Omental fat pad (tissue), 4 donors: ENCODE measurements around the gene RSPH9. TPM values are rescaled to one million over a fixed set of nuclear protein-coding genes. Genes with fewer than 3 reads are reported as not detected.

Experiments
- ATAC-seq: fragments of 150-250 bp; one replicate; pipeline ENCODE4 v1.9.1; 2016; ENCODE audit warnings: mild to moderate bottlenecking, moderate library complexity; ENCODE audit not compliant: low FRiP score
- DNase-seq: peaks from one replicate; pipeline ENCODE4 v3.0.0-alpha.2; 2019; ENCODE audit warnings: low spot score
- CTCF ChIP-seq, 3 donors: fragments of 450-650 bp; IDR thresholded peaks; one replicate each; pipeline ENCODE4 v1.5.1; 2016 to 2017; ENCODE audit warnings: antibody characterized with exemption in 3 of 3, mild to moderate bottlenecking in 3 of 3, moderate library complexity in 2 of 3
- total RNA-seq, 4 donors: library from RNA; depleted of rRNA; stranded (reverse); fragments of >200 nt; gene quantifications; one replicate each; pipeline ENCODE4 v1.1.0, GENCODE V29; 2016

The RSPH9 gene
- total RNA-seq, 4 donors from 2014 or later: 0.09 to 0.44 TPM; not detected in 2

GRCh38 chr6:43680308-43681200 is 35.7 kb downstream of the RSPH9 start:
- DNase-seq (no peak), ATAC-seq (no peak)
- TF ChIP-seq CTCF (IDR thresholded peaks at IDR 0.05): no peak

- DNase-seq (no peak), ATAC-seq (no peak)
- TF ChIP-seq CTCF (IDR thresholded peaks at IDR 0.05): no peak
These were observed 36.5 kb downstream of the RSPH9 start for GRCh38 chr6:43681303-43681702.

- no peak for TF ChIP-seq CTCF (IDR thresholded peaks at IDR 0.05)
- DNase-seq (no peak), ATAC-seq (no peak)
These were observed 38.0 kb downstream of the RSPH9 start for GRCh38 chr6:43682724-43683429.

GRCh38 chr6:43683708-43684455 is 39.0 kb downstream of the RSPH9 start:
- no peak for TF ChIP-seq CTCF (IDR thresholded peaks at IDR 0.05)
- ATAC-seq (no peak), DNase-seq (no peak)

GRCh38 chr6:43687079-43687436 is 42.2 kb downstream of the RSPH9 start:
- ATAC-seq: no peak
- TF ChIP-seq CTCF (IDR thresholded peaks at IDR 0.05): no peak
- DNase-seq: no peak

- ATAC-seq (peak; percentile 98), DNase-seq (peak; percentile 68)
- no peak for TF ChIP-seq CTCF (IDR thresholded peaks at IDR 0.05)
These were observed 42.9 kb downstream of the RSPH9 start, which contains the start of gene MRPS18A for GRCh38 chr6:43687437-43688347. TSS of gene MRPS18A (minus strand) at chr6:43687791. CDS start at chr6:43687779, 12 bp downstream.
